Subcutaneous abdominal adipose tissue (tissue), 5 donors: ENCODE data around the gene CYP8B1.

Source experiments
- H3K27ac ChIP-seq: one replicate; pipeline ENCODE4 v1.7.0; 2013; ENCODE audit warnings: low read depth, mild to moderate bottlenecking, inconsistent platforms, low read length, moderate library complexity
- H3K27me3 ChIP-seq, 5 donors: one replicate each; pipeline ENCODE4 v1.7.0; 2013; ENCODE audit warnings: low read length in 5 of 5, inconsistent platforms in 1 of 5; ENCODE audit not compliant: control insufficient read depth in 5 of 5, insufficient read depth in 4 of 5
- H3K36me3 ChIP-seq, 5 donors: one replicate each; pipeline ENCODE4 v1.7.0; 2013; ENCODE audit warnings: low read length in 5 of 5; ENCODE audit not compliant: control insufficient read depth in 5 of 5, insufficient read depth in 5 of 5
- H3K4me1 ChIP-seq, 5 donors: one replicate each; pipeline ENCODE4 v1.7.0; 2013; ENCODE audit warnings: low read length in 5 of 5, mild to moderate bottlenecking in 3 of 5, moderate library complexity in 1 of 5; ENCODE audit not compliant: control insufficient read depth in 5 of 5, insufficient read depth in 5 of 5
- H3K4me3 ChIP-seq, 5 donors: one replicate each; pipeline ENCODE4 v1.7.0; 2013; ENCODE audit warnings: low read length in 5 of 5, low read depth in 1 of 5
- H3K9ac ChIP-seq, 5 donors: one replicate each; pipeline ENCODE4 v1.7.0; 2013; ENCODE audit warnings: low read length in 5 of 5, mild to moderate bottlenecking in 4 of 5, moderate library complexity in 3 of 5
- H3K9me3 ChIP-seq, 5 donors: one replicate each; pipeline ENCODE4 v1.7.0; 2013; ENCODE audit warnings: low read length in 5 of 5; ENCODE audit not compliant: control insufficient read depth in 5 of 5
- donor health status: healthy.
- donor health status: healthy.
- donor health status: healthy.
- donor health status: healthy.
- donor health status: healthy.

The CYP8B1 gene

DNA sequence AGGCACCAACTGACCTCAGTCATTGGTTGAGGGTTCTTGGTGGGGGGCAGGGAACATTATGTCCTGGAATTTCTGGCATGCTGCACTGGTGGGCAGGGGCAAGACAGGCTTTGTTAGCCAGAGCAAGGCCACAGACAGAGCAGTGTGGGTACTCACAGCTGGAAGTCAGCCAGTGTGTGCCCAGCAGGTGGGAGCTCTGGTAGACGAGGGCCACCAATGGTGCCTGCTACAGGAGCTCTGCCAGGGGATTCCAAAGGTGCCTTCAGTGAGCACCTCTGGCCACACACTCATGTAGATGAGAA, 31.3 kb downstream of the CYP8B1 start:
- H3K36me3 ChIP-seq = no peaks in the 10 kb centered on the region
- no peaks in the 10 kb centered on the region for H3K27me3 ChIP-seq
- H3K4me3 ChIP-seq = no peak overlapping the region
- H3K9me3 ChIP-seq = no peaks in the 10 kb centered on the region
- H3K9ac ChIP-seq = no peak overlapping the region
- peak overlapping the region; percentile 65 for H3K27ac ChIP-seq
- H3K4me1 ChIP-seq = peaks cover 3 to 34% (median 24%) of the 10 kb centered on the region in 5 donors

DNA sequence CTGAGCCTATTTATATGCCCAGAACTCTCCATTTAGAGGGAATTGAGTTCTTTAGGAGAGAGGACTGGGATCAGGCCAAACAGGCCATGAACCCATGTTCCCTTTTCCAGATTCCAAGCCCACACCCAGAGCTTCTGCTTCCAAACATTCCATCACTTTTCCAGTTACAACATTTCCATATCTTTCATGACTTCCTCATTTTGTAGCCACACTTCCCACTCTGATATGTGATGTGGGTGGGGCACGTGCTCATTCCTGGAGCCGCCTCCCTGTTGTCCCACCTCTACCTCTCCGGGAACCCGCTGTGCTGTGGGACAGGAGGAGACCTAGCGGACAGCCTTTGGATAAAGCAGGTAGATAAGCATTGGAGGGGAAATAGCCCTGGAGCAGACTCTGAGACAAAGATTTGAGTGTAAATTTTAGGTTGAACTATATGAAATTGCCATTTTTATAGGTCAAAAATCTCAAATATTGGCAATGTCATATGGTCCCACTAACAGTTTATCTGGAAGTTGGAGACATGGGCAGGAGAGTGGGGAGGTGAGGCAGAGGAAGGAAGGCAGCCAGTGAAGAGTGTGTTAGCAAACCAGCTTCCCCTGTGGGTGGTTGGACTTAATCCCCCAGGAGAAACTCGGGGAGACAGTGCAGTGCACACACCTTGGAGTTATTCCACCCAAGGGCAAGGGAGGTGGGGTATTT, 31.8 kb downstream of the CYP8B1 start:
- peaks cover 3 to 34% (median 24%) of the 10 kb centered on the region in 5 donors for H3K4me1 ChIP-seq
- H3K27ac ChIP-seq = peak overlapping the region; percentile 65
- H3K36me3 ChIP-seq = no peaks in the 10 kb centered on the region
- H3K4me3 ChIP-seq = no peak overlapping the region
- no peaks in the 10 kb centered on the region for H3K9me3 ChIP-seq
- H3K9ac ChIP-seq = no peak overlapping the region
- H3K27me3 ChIP-seq = no peaks in the 10 kb centered on the region

DNA sequence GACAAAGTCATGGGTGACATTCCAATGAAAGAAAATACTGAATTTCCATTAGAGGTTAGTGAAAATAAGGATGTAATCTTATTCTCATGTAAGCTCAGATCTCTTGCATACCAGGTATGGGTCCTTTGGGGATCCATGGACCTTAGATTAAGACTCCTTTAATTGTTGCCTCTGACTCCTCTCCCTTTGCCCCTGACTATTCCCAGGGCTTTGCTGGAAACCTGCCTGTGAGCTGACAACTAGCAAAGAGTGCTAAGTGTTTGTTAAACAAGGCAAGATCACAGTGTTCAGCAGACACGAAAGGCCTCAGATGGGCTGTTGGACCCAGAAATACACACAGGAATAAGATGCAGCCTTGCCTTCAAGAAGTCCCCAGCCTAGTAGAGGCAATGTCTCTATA, 34.3 kb downstream of the CYP8B1 start:
- H3K27me3 ChIP-seq = no peaks in the 10 kb centered on the region
- no peak overlapping the region for H3K27ac ChIP-seq
- peaks cover 2 to 20% (median 18%) of the 10 kb centered on the region in 5 donors for H3K4me1 ChIP-seq
- H3K9me3 ChIP-seq = no peaks in the 10 kb centered on the region
- H3K36me3 ChIP-seq = no peaks in the 10 kb centered on the region
- no peak overlapping the region for H3K9ac ChIP-seq
- H3K4me3 ChIP-seq = no peak overlapping the region

GRCh38 chr3:42839616-42840015, 36.1 kb downstream of the CYP8B1 start:
- H3K4me1 ChIP-seq = peaks cover 0 to 16% (median 11%) of the 10 kb centered on the region in 5 donors
- H3K9ac ChIP-seq = no peak overlapping the region
- no peak overlapping the region for H3K4me3 ChIP-seq
- no peaks in the 10 kb centered on the region for H3K36me3 ChIP-seq
- H3K27ac ChIP-seq = no peak overlapping the region
- no peaks in the 10 kb centered on the region for H3K27me3 ChIP-seq
- H3K9me3 ChIP-seq = no peaks in the 10 kb centered on the region

GRCh38 chr3:42838571-42838970, 37.1 kb downstream of the CYP8B1 start:
- Histone ChIP-seq H3K36me3 (no peaks in the 10 kb centered on the region), H3K27ac (no peak overlapping the region), H3K27me3 (no peaks in the 10 kb centered on the region), H3K9ac (no peak overlapping the region), H3K9me3 (no peaks in the 10 kb centered on the region), H3K4me3 (no peak overlapping the region), H3K4me1 (peaks cover 0 to 14% (median 8%) of the 10 kb centered on the region in 5 donors)

GRCh38 chr3:42836150-42837123, 39.2 kb downstream of the CYP8B1 start:
- no peaks in the 10 kb centered on the region for H3K27me3 ChIP-seq
- H3K9ac ChIP-seq = no peak overlapping the region
- H3K27ac ChIP-seq = no peak overlapping the region
- H3K4me1 ChIP-seq = peaks cover 0 to 23% (median 8%) of the 10 kb centered on the region in 5 donors
- no peaks in the 10 kb centered on the region for H3K36me3 ChIP-seq
- no peaks in the 10 kb centered on the region for H3K9me3 ChIP-seq
- no peak overlapping the region for H3K4me3 ChIP-seq

DNA sequence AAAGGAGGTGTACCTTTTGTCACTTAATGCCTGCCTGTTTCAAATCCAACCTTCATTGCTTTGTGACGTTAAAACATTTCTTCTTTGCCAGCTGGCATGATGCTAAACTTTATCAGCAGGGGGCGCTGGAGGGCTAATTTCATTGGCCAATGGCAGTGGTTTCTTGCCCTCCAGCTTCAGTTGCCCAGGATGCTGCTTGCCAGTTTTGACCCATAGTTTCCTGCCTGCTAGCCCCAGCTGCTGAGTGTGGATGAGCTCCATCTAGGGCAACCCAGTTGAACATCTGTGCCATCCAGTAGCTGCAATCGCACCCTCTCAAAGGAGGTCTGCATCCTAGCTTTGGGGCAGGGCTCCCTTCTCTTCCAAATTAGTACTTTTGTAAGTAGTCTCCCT, 44.4 kb downstream of the CYP8B1 start:
- Histone ChIP-seq H3K9me3 (no peaks in the 10 kb centered on the region), H3K27me3 (no peaks in the 10 kb centered on the region), H3K27ac (peak overlapping the region; percentile 31), H3K9ac (no peak overlapping the region), H3K36me3 (no peaks in the 10 kb centered on the region), H3K4me3 (no peak overlapping the region), H3K4me1 (peaks cover 0 to 35% (median 17%) of the 10 kb centered on the region in 5 donors)

DNA sequence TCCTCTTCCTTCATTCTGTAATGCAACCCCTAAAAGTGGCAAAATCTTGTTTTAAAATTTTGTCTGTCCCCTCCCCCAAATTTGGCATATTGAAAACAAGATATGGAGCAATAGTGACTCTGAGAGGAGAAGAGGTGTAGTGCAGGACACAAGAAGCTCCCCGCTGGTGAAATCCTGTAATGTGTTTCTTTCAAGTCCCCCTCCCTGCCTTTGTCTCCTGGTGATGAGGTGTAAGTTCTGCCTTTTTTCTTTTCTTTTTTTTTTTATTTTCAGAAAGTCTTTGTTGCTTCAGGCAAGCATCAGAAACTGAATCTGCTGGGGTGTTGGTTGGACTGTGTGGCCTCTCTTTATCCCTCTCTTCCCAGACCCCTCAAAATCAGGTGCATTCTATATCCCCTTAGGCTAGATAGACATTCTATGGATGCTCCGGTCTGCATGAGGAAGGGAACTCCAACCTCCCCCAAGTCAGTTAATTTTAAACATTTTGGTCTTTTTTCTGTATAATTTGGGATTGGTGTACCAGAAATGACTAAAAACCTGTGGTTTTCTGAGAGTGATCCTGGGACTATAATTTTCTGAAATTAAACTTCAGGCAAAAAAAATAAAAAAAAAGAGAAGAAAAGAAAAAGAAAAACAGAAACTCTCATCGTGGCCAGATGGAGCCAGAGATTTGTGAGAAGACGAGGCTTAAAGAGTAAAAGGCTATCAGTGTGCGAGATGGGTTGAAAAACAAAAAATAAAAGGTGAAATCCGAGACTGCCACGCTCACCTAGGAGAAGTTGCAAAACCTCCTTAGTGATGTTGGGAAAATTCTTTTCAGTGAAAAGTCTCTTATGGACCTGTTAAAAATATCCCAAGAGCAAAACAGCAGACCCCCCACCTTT, 45.0 kb downstream of the CYP8B1 start:
- peaks cover 0 to 31% (median 17%) of the 10 kb centered on the region in 5 donors for H3K4me1 ChIP-seq
- H3K9me3 ChIP-seq = no peaks in the 10 kb centered on the region
- H3K36me3 ChIP-seq = no peaks in the 10 kb centered on the region
- H3K4me3 ChIP-seq = no peak overlapping the region
- H3K27me3 ChIP-seq = no peaks in the 10 kb centered on the region
- no peak overlapping the region for H3K9ac ChIP-seq
- peak overlapping the region; percentile 31 for H3K27ac ChIP-seq

- peaks cover 0 to 31% (median 17%) of the 10 kb centered on the region in 5 donors for H3K4me1 ChIP-seq
- no peak overlapping the region for H3K9ac ChIP-seq
- H3K27me3 ChIP-seq = no peaks in the 10 kb centered on the region
- H3K36me3 ChIP-seq = no peaks in the 10 kb centered on the region
- no peak overlapping the region for H3K4me3 ChIP-seq
- H3K27ac ChIP-seq = no peak overlapping the region
- no peaks in the 10 kb centered on the region for H3K9me3 ChIP-seq
Observed at GRCh38 chr3:42829628-42830436, 45.8 kb downstream of the CYP8B1 start.
